BLaER1 treated with 17β-estradiol and CSF1 and Interleukin-3, amounts not matched to agents 10 nM and 100 nM (cell line): ENCODE measurements around the gene NKX6-2.
"Not testable (repeated sequence)": the region's sequence is repeated elsewhere in the genome, so short reads cannot be mapped to it uniquely, and the experiment has no call there.

Experiments
- H3K27ac ChIP-seq, 11 experiments: shearing (Covaris generic); formaldehyde crosslinking; 2 replicates each; pipeline ENCODE4 v1.8.1; 2022
- H3K27me3 ChIP-seq, 11 experiments: shearing (Covaris generic); formaldehyde crosslinking; 2 replicates each; pipeline ENCODE4 v1.8.1; 2022
- H3K36me3 ChIP-seq, 11 experiments: shearing (Covaris generic); formaldehyde crosslinking; 2 replicates each; pipeline ENCODE4 v1.8.1; 2022
- H3K4me1 ChIP-seq, 10 experiments: shearing (Covaris generic); formaldehyde crosslinking; 2 replicates each; pipeline ENCODE4 v1.8.1; 2022
- H3K4me2 ChIP-seq, 11 experiments: shearing (Covaris generic); formaldehyde crosslinking; 2 replicates each; pipeline ENCODE4 v1.8.1; 2022
- H3K4me3 ChIP-seq, 10 experiments: shearing (Covaris generic); formaldehyde crosslinking; 2 replicates each; pipeline ENCODE4 v1.8.1; 2022
- H3K9ac ChIP-seq, 11 experiments: shearing (Covaris generic); formaldehyde crosslinking; 2 replicates each; pipeline ENCODE4 v1.8.1; 2022
- H3K9me3 ChIP-seq, 11 experiments: shearing (Covaris generic); formaldehyde crosslinking; replicated peaks in 1 of 11; 2 replicates each; pipeline ENCODE4 v1.8.1; 2022
- H4K20me1 ChIP-seq, 11 experiments: shearing (Covaris generic); formaldehyde crosslinking; 2 replicates each; pipeline ENCODE4 v1.8.1; 2022
- Cebpa-rat ChIP-seq, 11 experiments: shearing (Covaris generic); IDR thresholded peaks; 2 replicates each; pipeline ENCODE4 v1.8.1; 2022

NKX6-2 gene

DNA sequence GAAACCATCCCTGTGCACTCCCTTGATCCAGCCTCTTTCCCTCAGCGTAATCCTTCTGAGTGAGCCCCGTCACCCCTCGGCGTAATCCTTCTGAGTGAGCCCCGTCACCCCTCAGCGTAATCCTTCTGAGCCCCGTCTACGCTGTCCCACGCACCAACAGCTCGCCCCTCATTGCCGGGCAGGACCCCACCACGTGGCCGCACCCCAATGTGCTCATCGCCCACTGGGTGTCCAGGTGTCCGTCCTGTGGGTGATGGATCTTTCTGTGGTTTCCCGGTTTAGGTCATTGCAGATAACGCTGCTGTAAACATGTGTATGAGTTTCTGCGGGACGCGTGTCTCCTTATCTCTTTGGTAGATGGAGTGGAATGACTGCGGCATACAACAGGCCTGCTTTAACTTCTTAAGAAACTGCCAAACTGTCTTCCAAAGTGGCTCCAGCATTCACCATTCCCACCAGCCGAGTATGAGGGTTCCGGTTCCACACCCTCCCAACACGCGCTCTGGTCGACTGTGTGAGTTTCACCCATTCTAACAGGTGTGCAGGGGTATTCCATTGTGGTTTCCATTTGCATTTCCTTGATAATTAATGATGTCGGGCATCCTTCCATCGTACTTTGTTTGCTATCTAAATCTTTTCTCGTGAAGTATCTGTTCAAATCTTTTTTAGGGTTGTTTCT lies 42.1 kb upstream of the NKX6-2 start:
- peaks cover 22 to 34% (median 28%) of the 10 kb centered on the region in 11 experiments for H3K9me3 ChIP-seq
- no peak overlapping the region for H3K4me3 ChIP-seq
- TF ChIP-seq Cebpa-rat (IDR thresholded peaks at IDR 0.05) = no peak
- no peak overlapping the region for H3K4me2 ChIP-seq
- peaks cover 0 to 6% (median 0%) of the 10 kb centered on the region in 10 experiments; a peak in 1 of 20 replicates for H3K4me1 ChIP-seq
- H4K20me1 ChIP-seq = no peaks in the 10 kb centered on the region
- H3K36me3 ChIP-seq = no peaks in the 10 kb centered on the region
- peaks cover 0 to 4% (median 0%) of the 10 kb centered on the region in 11 experiments; a peak in 1 of 22 replicates for H3K27me3 ChIP-seq
- no peak overlapping the region for H3K9ac ChIP-seq
- no peak overlapping the region for H3K27ac ChIP-seq

DNA sequence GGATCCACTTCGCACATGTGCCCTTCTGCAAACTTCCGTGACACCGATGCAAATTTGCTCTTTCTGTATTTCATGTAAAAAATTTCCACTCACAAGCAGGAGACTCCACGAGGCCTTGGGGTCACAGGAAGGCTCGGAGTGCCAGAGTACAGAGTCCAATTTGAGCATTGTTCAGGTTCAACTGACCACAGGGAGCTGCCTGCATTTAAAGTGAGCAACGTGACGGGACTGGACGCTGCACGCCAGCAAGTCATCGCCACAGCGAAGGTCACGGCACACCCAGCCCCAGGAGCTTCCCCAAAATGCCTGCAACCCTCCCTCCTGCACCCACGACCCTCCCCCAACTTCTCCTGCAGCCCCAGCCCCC lies 41.5 kb upstream of the NKX6-2 start:
- TF ChIP-seq Cebpa-rat (IDR thresholded peaks at IDR 0.05) = no peak
- H3K27me3 ChIP-seq = peaks cover 0 to 4% (median 0%) of the 10 kb centered on the region in 11 experiments; a peak in 1 of 22 replicates
- no peak overlapping the region for H3K4me3 ChIP-seq
- no peaks in the 10 kb centered on the region for H3K36me3 ChIP-seq
- H3K4me1 ChIP-seq = peaks cover 0 to 3% (median 0%) of the 10 kb centered on the region in 10 experiments; a peak in 1 of 20 replicates
- H3K27ac ChIP-seq = no peak overlapping the region
- H3K9me3 ChIP-seq = peaks cover 27 to 40% (median 34%) of the 10 kb centered on the region in 11 experiments
- no peak overlapping the region for H3K4me2 ChIP-seq
- no peaks in the 10 kb centered on the region for H4K20me1 ChIP-seq
- no peak overlapping the region for H3K9ac ChIP-seq

DNA sequence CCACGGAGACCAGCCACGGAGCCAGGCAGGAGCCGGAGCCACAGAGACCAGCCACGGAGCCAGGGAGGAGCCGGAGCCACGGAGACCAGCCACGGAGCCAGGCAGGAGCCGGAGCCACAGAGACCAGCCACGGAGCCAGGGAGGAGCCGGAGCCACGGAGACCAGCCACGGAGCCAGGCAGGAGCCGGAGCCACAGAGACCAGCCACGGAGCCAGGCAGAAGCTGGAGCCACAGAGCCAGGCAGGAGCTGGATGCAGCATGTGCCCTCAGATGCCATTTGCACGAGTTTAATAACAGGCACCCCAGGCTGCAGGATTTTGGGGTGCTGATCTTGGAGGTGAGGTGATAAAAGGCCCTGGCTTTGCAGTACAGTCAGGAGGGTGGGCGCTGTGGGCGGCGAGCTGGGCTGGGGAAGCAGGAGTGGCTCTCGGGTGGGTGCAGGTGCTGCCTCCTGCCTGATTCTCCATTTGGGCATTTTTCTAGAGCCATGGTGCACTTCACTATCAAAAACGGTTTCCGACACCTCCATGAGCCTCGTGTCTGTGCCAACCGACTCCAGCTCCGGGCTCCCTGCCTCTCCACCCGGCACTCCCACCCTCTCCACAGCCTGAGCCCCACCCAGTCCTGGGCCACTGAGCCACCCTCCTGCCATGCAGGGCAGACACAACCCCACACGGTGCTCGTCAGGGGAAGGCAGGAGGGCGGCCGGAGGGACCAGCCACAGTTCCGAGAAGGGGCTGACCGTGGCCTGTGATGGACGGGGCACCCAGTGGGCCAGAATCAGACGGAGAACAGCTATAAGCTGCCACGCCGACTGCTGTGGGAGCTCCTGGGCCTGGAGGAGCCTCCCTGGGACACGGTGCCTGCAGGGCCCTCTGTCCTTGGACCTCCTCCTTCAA lies 40.8 kb upstream of the NKX6-2 start:
- no peak for TF ChIP-seq Cebpa-rat (IDR thresholded peaks at IDR 0.05)
- H3K36me3 ChIP-seq = no peaks in the 10 kb centered on the region
- no peaks in the 10 kb centered on the region for H4K20me1 ChIP-seq
- H3K9ac ChIP-seq = no peak overlapping the region
- H3K4me2 ChIP-seq = no peak overlapping the region
- H3K4me3 ChIP-seq = 0 out of 20 replicates have a peak overlapping the region, but pooled peaks of 1 of the 10 experiments have one; percentile 33
- H3K4me1 ChIP-seq = peaks cover 0 to 3% (median 0%) of the 10 kb centered on the region in 10 experiments; a peak in 1 of 20 replicates
- peaks cover 0 to 4% (median 0%) of the 10 kb centered on the region in 11 experiments; a peak in 1 of 22 replicates for H3K27me3 ChIP-seq
- no peak overlapping the region for H3K27ac ChIP-seq
- H3K9me3 ChIP-seq = peaks cover 32 to 46% (median 41%) of the 10 kb centered on the region in 11 experiments

DNA sequence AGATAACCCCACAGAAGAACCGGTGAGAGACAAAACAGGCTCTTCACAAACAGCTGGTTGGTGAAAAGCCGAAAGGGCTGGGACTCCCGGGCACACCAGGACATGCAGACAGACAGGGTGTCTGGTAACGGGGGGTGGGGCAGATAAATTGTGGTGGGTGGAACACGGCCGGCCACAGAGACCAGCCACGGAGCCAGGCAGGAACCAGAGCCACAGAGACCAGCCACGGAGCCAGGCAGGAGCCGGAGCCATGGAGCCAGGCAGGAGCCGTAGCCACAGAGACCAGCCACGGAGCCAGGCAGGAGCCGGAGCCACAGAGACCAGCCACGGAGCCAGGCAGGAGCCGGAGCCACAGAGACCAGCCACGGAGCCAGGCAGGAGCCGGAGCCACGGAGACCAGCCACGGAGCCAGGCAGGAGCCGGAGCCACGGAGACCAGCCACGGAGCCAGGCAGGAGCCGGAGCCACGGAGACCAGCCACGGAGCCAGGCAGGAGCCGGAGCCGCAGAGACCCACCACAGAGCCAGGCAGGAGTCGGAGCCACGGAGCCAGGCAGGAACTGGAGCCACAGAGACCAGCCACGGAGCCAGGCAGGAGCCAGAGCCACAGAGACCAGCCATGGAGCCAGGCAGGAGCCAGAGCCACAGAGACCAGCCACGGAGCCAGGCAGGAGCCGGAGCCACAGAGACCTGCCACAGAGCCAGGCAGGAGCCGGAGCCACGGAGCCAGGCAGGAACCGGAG lies 40.0 kb upstream of the NKX6-2 start:
- peaks cover 38 to 53% (median 48%) of the 10 kb centered on the region in 11 experiments for H3K9me3 ChIP-seq
- H3K4me2 ChIP-seq, H3K27me3 ChIP-seq, H3K9ac ChIP-seq, H3K4me1 ChIP-seq, H3K27ac ChIP-seq, H4K20me1 ChIP-seq, H3K36me3 ChIP-seq: not testable (repeated sequence)
- 0 out of 20 replicates have a peak overlapping the region, but pooled peaks of 2 of the 10 experiments have one; percentile 10 to 33 for H3K4me3 ChIP-seq

DNA sequence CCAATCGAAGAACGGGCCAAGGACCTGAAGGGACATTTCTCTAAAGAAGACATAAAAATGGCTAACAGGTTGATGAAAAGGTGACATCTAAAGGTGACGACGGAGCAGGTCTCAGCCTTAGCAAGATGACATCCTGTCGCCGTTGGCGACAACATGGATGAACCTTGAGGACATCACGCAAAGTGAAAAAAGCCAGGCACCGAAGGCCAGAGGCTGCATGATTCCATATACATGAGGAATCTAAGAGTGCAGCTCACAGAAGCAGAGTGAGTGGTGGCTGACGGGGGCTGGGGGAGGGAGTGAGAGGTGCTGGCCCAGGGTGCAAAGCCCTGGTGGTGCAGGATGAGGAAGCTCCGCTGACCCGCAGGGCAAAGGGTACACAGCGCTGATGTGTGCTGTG lies 34.1 kb upstream of the NKX6-2 start:
- Histone ChIP-seq H3K4me3 (no peak overlapping the region), H3K9ac (no peak overlapping the region), H3K9me3 (peaks cover 32 to 62% (median 52%) of the 10 kb centered on the region in 11 experiments), H3K4me1 (peaks cover 0 to 21% (median 14%) of the 10 kb centered on the region in 10 experiments; a peak in 12 of 20 replicates), H3K36me3 (no peaks in the 10 kb centered on the region), H3K27ac (no peak overlapping the region), H3K27me3 (no peaks in the 10 kb centered on the region), H4K20me1 (no peaks in the 10 kb centered on the region; a peak in 1 of 22 replicates), H3K4me2 (no peak overlapping the region)
- no peak for TF ChIP-seq Cebpa-rat (IDR thresholded peaks at IDR 0.05)

DNA sequence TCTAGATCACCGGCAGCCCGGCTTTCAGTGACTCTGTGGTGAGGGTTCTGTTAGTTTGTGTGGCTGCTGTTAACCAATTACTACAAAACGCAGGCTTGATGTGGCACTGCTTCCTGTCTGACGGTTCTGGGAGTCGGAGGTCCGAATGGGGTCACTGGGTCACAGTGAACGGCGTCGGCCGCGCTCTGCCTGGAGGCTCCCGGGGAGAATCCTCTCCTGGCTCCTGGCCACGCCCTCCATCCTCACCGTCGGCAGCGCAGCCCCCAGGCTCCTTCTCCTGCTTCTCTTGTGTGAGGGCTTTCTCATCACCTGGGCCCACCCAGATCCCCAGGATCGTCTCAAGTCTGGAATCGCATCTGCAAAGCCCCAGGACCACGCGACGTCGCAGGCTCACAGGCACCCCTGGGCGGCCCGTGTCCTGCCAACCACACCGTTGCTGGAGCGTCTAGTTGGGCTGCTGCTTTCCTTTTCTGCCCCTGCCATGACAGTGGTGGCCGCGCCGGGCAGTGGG lies 31.8 kb upstream of the NKX6-2 start:
- H3K27ac ChIP-seq = no peak overlapping the region
- H3K9me3 ChIP-seq = peaks cover 27 to 52% (median 43%) of the 10 kb centered on the region in 11 experiments
- H4K20me1 ChIP-seq = peaks cover 0 to 5% (median 0%) of the 10 kb centered on the region in 11 experiments; a peak in 2 of 22 replicates
- no peak overlapping the region for H3K4me2 ChIP-seq
- H3K27me3 ChIP-seq = no peaks in the 10 kb centered on the region
- peaks cover 0 to 33% (median 21%) of the 10 kb centered on the region in 10 experiments; a peak in 12 of 20 replicates for H3K4me1 ChIP-seq
- no peak overlapping the region for H3K4me3 ChIP-seq
- no peak overlapping the region for H3K9ac ChIP-seq
- TF ChIP-seq Cebpa-rat (IDR thresholded peaks at IDR 0.05) = no peak
- no peaks in the 10 kb centered on the region for H3K36me3 ChIP-seq

DNA sequence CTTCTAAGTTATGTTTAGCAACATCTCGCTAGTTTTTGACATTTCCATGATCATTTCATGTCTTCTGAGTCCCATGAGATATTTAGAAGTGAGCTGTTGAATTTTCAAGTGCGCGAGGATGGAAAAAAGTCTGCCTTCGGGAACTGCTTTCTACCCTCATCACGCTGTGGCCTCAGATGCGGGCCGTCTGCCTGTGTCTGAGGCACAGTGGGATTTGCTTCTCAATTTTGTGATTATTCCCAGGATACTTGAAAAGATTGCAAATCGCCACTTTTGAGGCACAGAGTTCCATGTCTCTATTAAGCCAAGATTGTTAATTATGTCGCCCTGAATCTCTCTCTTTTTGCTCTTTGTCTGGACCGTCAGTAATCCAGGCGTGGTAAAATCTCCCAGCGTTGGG lies 30.8 kb upstream of the NKX6-2 start:
- H3K4me2 ChIP-seq = peak overlapping the region in 2 of 11 experiments; percentile 12 to 43; a peak in 3 of 22 replicates

DNA sequence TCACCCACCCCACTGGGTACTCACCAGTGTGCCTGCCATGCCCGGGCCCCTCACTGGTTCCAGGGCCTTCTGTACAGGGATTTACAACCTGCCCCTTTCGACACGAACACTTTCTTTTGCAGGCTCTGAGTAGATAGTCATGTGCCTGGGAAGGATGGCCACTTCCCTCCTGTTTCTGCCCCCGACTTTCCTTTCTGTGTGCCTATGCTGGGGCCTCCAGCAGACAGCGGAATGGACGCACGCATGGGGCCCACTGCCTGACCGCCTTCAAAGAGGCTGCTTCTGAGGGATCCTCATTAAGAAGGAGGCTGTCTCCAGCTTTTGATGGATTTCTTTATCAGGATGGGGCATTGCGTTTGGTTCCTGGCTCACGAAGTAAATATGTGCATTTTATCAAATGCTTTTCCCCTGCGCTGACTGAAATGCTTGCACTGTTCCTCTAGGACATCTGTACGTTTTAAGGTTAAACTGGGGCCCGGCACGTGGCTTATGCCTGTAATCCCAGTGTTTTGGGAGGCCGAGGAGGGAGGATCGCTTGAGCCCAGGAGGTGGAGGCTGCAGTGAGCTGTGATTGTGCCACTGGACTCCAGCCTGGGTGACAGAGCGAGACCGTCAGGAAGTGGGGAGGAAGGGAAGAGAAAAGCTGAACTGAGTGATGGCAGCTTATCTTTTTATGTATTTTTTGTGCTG lies 29.4 kb upstream of the NKX6-2 start:
- H3K4me3 ChIP-seq = no peak overlapping the region
- H4K20me1 ChIP-seq = peaks cover 0 to 13% (median 0%) of the 10 kb centered on the region in 11 experiments; a peak in 2 of 22 replicates
- peaks cover 11 to 27% (median 19%) of the 10 kb centered on the region in 11 experiments; a peak in 21 of 22 replicates for H3K9me3 ChIP-seq
- peak overlapping the region in 7 of 11 experiments; percentile 11 to 43 (median 32); a peak in 12 of 22 replicates for H3K4me2 ChIP-seq
- H3K9ac ChIP-seq = no peak overlapping the region
- no peaks in the 10 kb centered on the region for H3K27me3 ChIP-seq
- no peaks in the 10 kb centered on the region for H3K36me3 ChIP-seq
- TF ChIP-seq Cebpa-rat (IDR thresholded peaks at IDR 0.05) = no peak
- no peak overlapping the region for H3K27ac ChIP-seq
- H3K4me1 ChIP-seq = peaks cover 0 to 33% (median 21%) of the 10 kb centered on the region in 10 experiments; a peak in 12 of 20 replicates

More for the DNA sequence above, 30.8 kb upstream of the NKX6-2 start:
- peaks cover 0 to 33% (median 21%) of the 10 kb centered on the region in 10 experiments; a peak in 12 of 20 replicates for H3K4me1 ChIP-seq
- H3K27me3 ChIP-seq = no peaks in the 10 kb centered on the region
- H3K36me3 ChIP-seq = no peaks in the 10 kb centered on the region
- H3K4me3 ChIP-seq = no peak overlapping the region
- H3K27ac ChIP-seq = no peak overlapping the region
- peaks cover 17 to 41% (median 33%) of the 10 kb centered on the region in 11 experiments for H3K9me3 ChIP-seq
- H4K20me1 ChIP-seq = peaks cover 0 to 5% (median 0%) of the 10 kb centered on the region in 11 experiments; a peak in 2 of 22 replicates
- TF ChIP-seq Cebpa-rat (IDR thresholded peaks at IDR 0.05) = no peak
- H3K9ac ChIP-seq = no peak overlapping the region
